Stomach (tissue), 9 donors: ENCODE data around the gene BABAM1. TPM values are rescaled to one million over a fixed set of nuclear protein-coding genes. Genes with fewer than 3 reads are reported as not detected.

ENCODE experiments used
- DNase-seq, 2 donors: peaks; one replicate each; pipeline versions ENCODE4 v3.0.0 to v3.0.0-alpha.2; 2013 to 2019
- H3K27ac ChIP-seq, 5 donors: fragments of 200-600 bp in 4 of 5; sonication (generic) in 4 of 5; one replicate each; pipeline ENCODE4 v1.5.1; 2013 to 2019; ENCODE audit warnings: mild to moderate bottlenecking in 1 of 5, moderate library complexity in 1 of 5
- H3K27me3 ChIP-seq, 3 donors: fragments of 200-600 bp; sonication (generic); one replicate each; pipeline ENCODE4 v1.5.1; 2017 to 2019; ENCODE audit warnings: mixed run types in 1 of 3
- H3K36me3 ChIP-seq, 4 donors: fragments of 200-600 bp; sonication (generic); 1 replicate in 3 of 4; 2 replicates in 1 of 4; pipeline ENCODE4 v1.5.1; 2016 to 2019
- H3K4me1 ChIP-seq, 4 donors: fragments of 200-600 bp; sonication (generic); one replicate each; pipeline ENCODE4 v1.5.1; 2016 to 2019
- H3K4me3 ChIP-seq, 4 donors: fragments of 200-600 bp; sonication (generic) in 3 of 4; one replicate each; pipeline ENCODE4 v1.5.1; 2016 to 2019; ENCODE audit warnings: mild to moderate bottlenecking in 1 of 4
- H3K9me3 ChIP-seq, 4 donors: fragments of 200-600 bp; sonication (generic); one replicate each; pipeline ENCODE4 v1.5.1; 2016 to 2019
- EP300 ChIP-seq: sonication (generic); formaldehyde crosslinking; IDR thresholded peaks from one replicate; pipeline ENCODE4 v1.6.1; 2017; ENCODE audit warnings: antibody characterized with exemption
- POLR2A ChIP-seq, 4 donors: fragments of 450-650 bp; IDR thresholded peaks; one replicate each; pipeline ENCODE4 v1.6.1; 2016; ENCODE audit warnings: antibody characterized with exemption in 4 of 4, control low read depth in 2 of 4, mild to moderate bottlenecking in 1 of 4, moderate library complexity in 1 of 4
- POLR2AphosphoS5 ChIP-seq, 3 donors: sonication (generic); formaldehyde crosslinking; IDR thresholded peaks; one replicate each; pipeline ENCODE4 v1.6.1; 2016; ENCODE audit warnings: antibody characterized with exemption in 3 of 3
- WGBS, 5 donors: extraction: QIAGEN DNeasy Blood & Tissue Kit in 3 of 5; methylation state at CpG; one replicate each; pipeline versions ENCODE4 v1.1.5 to v1.1.7; 2013 to 2018; 5-methylcytosine and 5-hydroxymethylcytosine counted together
- intact Hi-C: fragments of 100-400 bp; cut with DNase I; formaldehyde crosslinking; loops from one replicate; pipeline ENCODE4 v1.15.1; 2023; ENCODE audit warnings: low total_unique reads
- polyA plus RNA-seq, 3 donors: library from polyadenylated mRNA; stranded (reverse); fragments of 200-250 nt; gene quantifications; one replicate each; pipeline ENCODE4 v1.2.3, GENCODE V29; 2013
- total RNA-seq, 5 donors: library from RNA; depleted of rRNA; stranded (reverse); fragments of >200 nt; gene quantifications; one replicate each; pipeline versions ENCODE4 v1.1.0 to v1.2.3, GENCODE V29; 2014 to 2016
- TF ChIP-seq, protein P1 (sequence below), 7 experiments: fragments of 450-650 bp in 4 of 7; fragments of 200-600 bp in 3 of 7; sonication (generic) in 3 of 7; IDR thresholded peaks; one replicate each; pipeline ENCODE4 v1.5.1; 2016 to 2019; ENCODE audit warnings: antibody characterized with exemption in 7 of 7, control low read depth in 2 of 7, mild to moderate bottlenecking in 1 of 7
- donor health status: healthy with polysubstance abuse.
- donor health status: Bipolar disorder and iron deficiency.
- donor health status: healthy.

The BABAM1 gene
- total and polyA plus RNA-seq, 8 donors, result 26.2 to 146 (median 73.1) TPM

DNA sequence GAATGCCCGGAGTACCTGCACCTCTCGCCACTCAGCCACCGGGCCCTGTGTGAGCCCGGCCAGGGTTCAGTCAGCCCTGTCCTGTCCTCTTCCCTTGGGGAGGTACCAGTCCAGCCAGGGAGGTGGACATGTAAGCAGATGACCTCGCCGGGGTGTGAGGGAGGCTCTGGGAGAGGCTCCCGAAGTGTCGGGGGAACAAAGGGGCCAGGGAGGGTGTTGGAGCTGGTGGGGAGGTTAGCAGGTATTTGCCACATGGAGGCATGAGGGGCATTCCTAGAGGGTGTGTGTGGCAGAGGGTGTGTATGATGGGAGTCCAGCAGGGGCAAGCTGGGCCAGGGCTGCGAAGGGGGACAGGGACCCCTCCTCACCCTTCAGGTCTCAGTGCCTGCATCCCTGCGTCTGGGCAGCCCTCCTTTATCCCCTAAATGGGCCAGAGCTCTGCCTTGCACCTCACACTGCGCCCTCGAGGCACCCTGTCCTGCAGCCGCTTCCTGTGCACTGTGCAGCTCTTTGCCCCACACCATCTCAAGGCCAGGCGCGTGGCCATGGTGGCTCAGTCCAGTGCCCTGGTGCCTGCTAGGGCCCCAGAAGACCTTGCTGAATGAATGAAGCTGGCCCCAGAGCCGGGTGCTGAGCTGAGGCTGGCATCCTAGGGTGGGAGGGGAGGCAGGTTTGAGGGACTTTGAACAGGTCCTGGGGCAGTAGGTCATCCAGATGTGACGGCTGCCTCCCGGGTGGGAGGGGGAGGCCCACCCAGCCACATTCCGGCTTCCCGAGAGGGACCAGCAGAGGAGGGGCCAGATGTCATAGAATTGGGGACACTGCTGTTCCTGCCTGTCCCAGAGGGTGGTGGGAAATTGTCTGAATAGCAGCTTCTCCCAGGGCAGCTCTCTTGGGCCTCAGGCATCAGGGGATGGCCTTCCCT, 45.2 kb downstream of the BABAM1 start:
- DNase-seq, result peak in 1 of 2 donors; percentile 42
- no peaks in the 10 kb centered on the region for H3K27me3 ChIP-seq
- 78 to 85% (median 85%) methylated on average over 11 to 20 of the region's 20 CpGs for WGBS, 5 donors
- peak overlapping the region in 1 of 5 donors; percentile 50 for H3K27ac ChIP-seq
- intact Hi-C loops, result no loop called here
- no peaks in the 10 kb centered on the region for H3K9me3 ChIP-seq
- H3K4me1 ChIP-seq, result peaks cover 24 to 61% (median 36%) of the 10 kb centered on the region in 4 donors
- TF ChIP-seq, protein P1, sequence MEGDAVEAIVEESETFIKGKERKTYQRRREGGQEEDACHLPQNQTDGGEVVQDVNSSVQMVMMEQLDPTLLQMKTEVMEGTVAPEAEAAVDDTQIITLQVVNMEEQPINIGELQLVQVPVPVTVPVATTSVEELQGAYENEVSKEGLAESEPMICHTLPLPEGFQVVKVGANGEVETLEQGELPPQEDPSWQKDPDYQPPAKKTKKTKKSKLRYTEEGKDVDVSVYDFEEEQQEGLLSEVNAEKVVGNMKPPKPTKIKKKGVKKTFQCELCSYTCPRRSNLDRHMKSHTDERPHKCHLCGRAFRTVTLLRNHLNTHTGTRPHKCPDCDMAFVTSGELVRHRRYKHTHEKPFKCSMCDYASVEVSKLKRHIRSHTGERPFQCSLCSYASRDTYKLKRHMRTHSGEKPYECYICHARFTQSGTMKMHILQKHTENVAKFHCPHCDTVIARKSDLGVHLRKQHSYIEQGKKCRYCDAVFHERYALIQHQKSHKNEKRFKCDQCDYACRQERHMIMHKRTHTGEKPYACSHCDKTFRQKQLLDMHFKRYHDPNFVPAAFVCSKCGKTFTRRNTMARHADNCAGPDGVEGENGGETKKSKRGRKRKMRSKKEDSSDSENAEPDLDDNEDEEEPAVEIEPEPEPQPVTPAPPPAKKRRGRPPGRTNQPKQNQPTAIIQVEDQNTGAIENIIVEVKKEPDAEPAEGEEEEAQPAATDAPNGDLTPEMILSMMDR (IDR thresholded peaks at IDR 0.05), result no peak
- TF ChIP-seq EP300, result no peak
- no peak for TF ChIP-seq POLR2A (IDR thresholded peaks at IDR 0.05)
- no peak for TF ChIP-seq POLR2AphosphoS5 (IDR thresholded peaks at IDR 0.05)
- H3K4me3 ChIP-seq, result no peak overlapping the region
- peaks cover 30 to 56% (median 36%) of the 10 kb centered on the region in 4 donors for H3K36me3 ChIP-seq

DNA sequence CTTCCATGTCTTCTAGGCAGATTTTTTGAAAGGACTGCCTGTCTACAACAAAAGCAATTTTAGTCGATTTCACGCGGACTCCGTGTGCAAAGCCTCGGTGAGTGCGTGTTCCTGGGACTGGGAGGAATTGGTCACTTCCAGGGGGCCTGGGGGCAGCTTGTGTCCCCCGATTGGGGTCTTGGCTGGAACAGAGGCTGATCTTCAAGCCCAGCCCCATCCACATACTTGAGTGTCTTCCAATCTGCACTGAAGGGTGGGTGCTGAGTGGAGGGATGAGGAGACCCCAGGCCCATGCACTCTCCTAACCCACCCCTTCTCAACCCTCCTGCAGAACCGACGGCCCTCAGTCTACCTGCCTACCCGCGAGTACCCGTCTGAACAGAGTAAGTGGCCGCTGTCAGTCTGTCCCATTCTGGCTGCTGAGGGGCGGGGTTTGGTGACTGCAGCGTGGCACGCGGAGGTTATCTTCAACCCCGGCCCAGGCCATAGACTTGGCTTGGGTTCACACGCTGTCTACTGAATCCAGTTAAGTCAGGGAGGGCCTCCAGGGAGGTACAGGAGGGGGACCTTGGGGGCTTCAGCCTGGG, 46.9 kb downstream of the BABAM1 start:
- no peak for TF ChIP-seq POLR2A (IDR thresholded peaks at IDR 0.05)
- TF ChIP-seq POLR2AphosphoS5 (IDR thresholded peaks at IDR 0.05), result no peak
- TF ChIP-seq, protein P1 (IDR thresholded peaks at IDR 0.05), result no peak
- TF ChIP-seq EP300, result no peak
- Histone ChIP-seq H3K4me3 (no peak overlapping the region), H3K9me3 (no peaks in the 10 kb centered on the region), H3K27me3 (no peaks in the 10 kb centered on the region), H3K36me3 (peaks cover 37 to 72% (median 47%) of the 10 kb centered on the region in 4 donors), H3K4me1 (peaks cover 20 to 58% (median 34%) of the 10 kb centered on the region in 4 donors), H3K27ac (no peak overlapping the region)
- WGBS, 5 donors, result 52 to 73% (median 65%) methylated on average over 17 to 19 of the region's 19 CpGs
- intact Hi-C loops, result no loop called here
- no peak for DNase-seq

DNA sequence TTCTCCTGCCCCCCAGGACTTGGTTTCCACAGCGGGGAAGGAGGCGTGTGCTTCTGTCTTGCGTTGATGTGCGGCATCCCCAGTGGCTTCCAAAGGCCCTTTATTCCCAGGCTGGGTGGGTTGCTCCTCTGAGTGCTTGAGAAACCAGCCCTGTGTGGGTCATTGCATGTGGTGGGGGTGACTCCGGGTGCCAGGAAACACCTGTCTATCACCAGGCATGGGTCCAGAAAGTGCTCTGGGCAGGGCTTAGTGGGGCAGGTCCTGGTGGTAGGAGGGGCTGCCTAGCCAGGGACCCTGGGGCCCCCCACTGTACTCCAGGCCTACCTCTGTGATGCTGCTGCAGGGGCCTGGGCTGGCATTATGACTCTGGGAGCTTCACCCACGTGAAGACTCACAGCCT, 51.7 kb downstream of the BABAM1 start:
- intact Hi-C loops, result no loop called here
- 74 to 92% (median 77%) methylated on average over 5 to 6 of the region's 6 CpGs for WGBS, 5 donors
- TF ChIP-seq, protein P1 (IDR thresholded peaks at IDR 0.05), result no peak
- no peak for TF ChIP-seq POLR2AphosphoS5 (IDR thresholded peaks at IDR 0.05)
- no peak for TF ChIP-seq EP300
- no peak for TF ChIP-seq POLR2A (IDR thresholded peaks at IDR 0.05)
- DNase-seq, result no peak
- Histone ChIP-seq H3K4me3 (no peak overlapping the region), H3K36me3 (peaks cover 64 to 87% (median 77%) of the 10 kb centered on the region in 4 donors), H3K27ac (peak overlapping the region in 1 of 5 donors; percentile 14), H3K9me3 (no peaks in the 10 kb centered on the region), H3K4me1 (peaks cover 0 to 26% (median 12%) of the 10 kb centered on the region in 4 donors), H3K27me3 (no peaks in the 10 kb centered on the region)

DNA sequence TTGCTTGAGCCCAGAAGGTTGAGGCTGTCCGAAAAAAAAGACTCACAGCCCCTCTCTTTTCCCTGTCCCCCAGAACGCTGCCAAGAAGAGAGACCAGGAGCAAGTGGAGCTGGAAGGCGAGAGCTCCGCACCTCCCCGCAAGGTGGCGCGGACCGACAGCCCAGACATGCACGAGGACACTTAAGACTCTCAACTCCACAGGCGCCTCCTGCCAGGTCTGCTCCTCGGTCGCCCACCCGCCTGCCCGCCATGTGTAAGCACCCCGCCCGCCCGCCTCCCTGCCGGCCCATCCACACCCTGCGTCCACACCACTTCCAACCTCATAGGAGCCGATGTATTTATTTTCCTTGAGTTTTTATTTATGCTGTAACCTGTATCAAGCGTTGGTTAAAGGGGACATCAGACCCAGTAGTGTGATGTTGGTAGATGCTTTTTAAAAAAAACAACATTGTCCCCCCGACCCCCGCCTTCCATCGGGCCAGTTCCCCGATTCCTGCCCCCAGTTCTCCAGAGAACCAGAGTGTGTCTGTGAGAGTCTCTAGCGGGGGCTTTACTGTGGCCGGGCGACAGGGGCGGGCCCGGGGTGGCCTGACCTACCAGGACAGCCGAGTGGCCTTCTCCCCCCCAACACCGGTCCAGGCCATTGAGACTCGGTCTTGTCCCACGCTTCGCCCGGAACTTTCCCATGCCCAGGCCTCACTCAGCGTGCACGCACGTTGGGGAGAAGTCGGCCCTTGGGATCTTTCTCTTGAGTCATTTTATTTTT, 52.4 kb downstream of the BABAM1 start:
- no peak for DNase-seq
- H3K36me3 ChIP-seq, result peaks cover 57 to 83% (median 74%) of the 10 kb centered on the region in 4 donors
- no peaks in the 10 kb centered on the region for H3K27me3 ChIP-seq
- no peak for TF ChIP-seq POLR2AphosphoS5 (IDR thresholded peaks at IDR 0.05)
- TF ChIP-seq EP300, result no peak
- TF ChIP-seq POLR2A (IDR thresholded peaks at IDR 0.05), result no peak
- TF ChIP-seq, protein P1 (IDR thresholded peaks at IDR 0.05), result no peak
- H3K4me3 ChIP-seq, result no peak overlapping the region
- H3K9me3 ChIP-seq, result no peaks in the 10 kb centered on the region
- no peak overlapping the region for H3K27ac ChIP-seq
- H3K4me1 ChIP-seq, result peaks cover 0 to 26% (median 10%) of the 10 kb centered on the region in 4 donors
- 87 to 94% (median 90%) methylated on average over 39 to 40 of the region's 40 CpGs for WGBS, 5 donors
- intact Hi-C loops, result no loop called here
